Glutamatergic neuron (in vitro differentiated cells): Measurements from ENCODE around the gene MSL1. TPM values are rescaled to one million over a fixed set of nuclear protein-coding genes. Genes with fewer than 3 reads are reported as not detected.
A peak's percentile ranks its signal among the peaks of the same experiment; 100 is the strongest.

Experiments
- DNase-seq: peaks from one replicate; pipeline ENCODE4 v3.0.0; 2022
- H3K27ac Mint-ChIP-seq: one replicate; pipeline ENCODE4 v1.8.0; 2020; ENCODE audit warnings: mild to moderate bottlenecking, mixed read lengths, inconsistent platforms; ENCODE audit not compliant: unreplicated experiment
- H3K27me3 Mint-ChIP-seq: one replicate; pipeline ENCODE4 v1.8.0; 2020; ENCODE audit warnings: mild to moderate bottlenecking, moderate library complexity, mixed read lengths, inconsistent platforms; ENCODE audit not compliant: unreplicated experiment
- H3K36me3 Mint-ChIP-seq: one replicate; pipeline ENCODE4 v1.8.0; 2020; ENCODE audit warnings: mild to moderate bottlenecking, mixed read lengths, inconsistent platforms; ENCODE audit not compliant: unreplicated experiment
- H3K4me1 Mint-ChIP-seq: one replicate; pipeline ENCODE4 v1.8.0; 2020; ENCODE audit warnings: mild to moderate bottlenecking, low read depth, mixed read lengths, inconsistent platforms; ENCODE audit not compliant: unreplicated experiment
- H3K4me3 Mint-ChIP-seq: one replicate; pipeline ENCODE4 v1.8.0; 2020; ENCODE audit warnings: mild to moderate bottlenecking, mixed read lengths, inconsistent platforms; ENCODE audit not compliant: unreplicated experiment
- H3K9me3 Mint-ChIP-seq: one replicate; pipeline ENCODE4 v1.8.0; 2020; ENCODE audit warnings: mild to moderate bottlenecking, moderate library complexity, mixed read lengths, inconsistent platforms; ENCODE audit not compliant: unreplicated experiment
- total RNA-seq: library from RNA; stranded (reverse); fragmentation: NEBNext Ultra II Directional; extraction: Animal tissue kit (Norgen Biotek cat#: 25700); gene quantifications from one replicate; pipeline ENCODE4 v1.2.1, GENCODE V29; 2021; ENCODE audit not compliant: unreplicated experiment
- TF ChIP-seq, protein P1 (sequence below): fragments of 200-600 bp; sonication (generic); IDR thresholded peaks from one replicate; pipeline ENCODE4 v1.5.0; 2021; ENCODE audit not compliant: partially characterized antibody, unreplicated experiment

The MSL1 gene
- total RNA-seq, 1 donor from 2014 or later: 110 TPM

DNA sequence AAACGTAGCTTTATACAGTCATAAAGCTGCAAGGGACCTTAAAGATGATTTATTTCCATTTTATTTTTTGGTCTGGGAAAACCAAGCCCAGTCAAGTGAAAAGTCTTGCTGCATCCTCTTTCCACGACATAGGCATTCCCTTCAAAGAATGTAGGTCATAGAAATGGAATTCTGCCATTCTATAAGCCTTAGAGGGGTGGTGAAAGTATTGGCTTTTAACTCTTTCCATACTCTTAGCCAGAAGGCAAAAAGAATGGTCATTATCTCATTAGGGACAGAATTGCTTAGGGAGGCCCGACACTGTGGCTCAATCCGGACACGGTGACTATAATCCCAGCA lies 7.9 kb upstream of the MSL1 start:
- H3K4me1 Mint-ChIP-seq: peaks cover 39% of the 10 kb centered on the region
- peak overlapping the region; percentile 84 for H3K4me3 Mint-ChIP-seq
- H3K27ac Mint-ChIP-seq: peak overlapping the region; percentile 70
- peaks cover 5% of the 10 kb centered on the region for H3K9me3 Mint-ChIP-seq
- peaks cover 7% of the 10 kb centered on the region for H3K27me3 Mint-ChIP-seq
- no peaks in the 10 kb centered on the region for H3K36me3 Mint-ChIP-seq
- no peak for DNase-seq
- TF ChIP-seq, protein P1, sequence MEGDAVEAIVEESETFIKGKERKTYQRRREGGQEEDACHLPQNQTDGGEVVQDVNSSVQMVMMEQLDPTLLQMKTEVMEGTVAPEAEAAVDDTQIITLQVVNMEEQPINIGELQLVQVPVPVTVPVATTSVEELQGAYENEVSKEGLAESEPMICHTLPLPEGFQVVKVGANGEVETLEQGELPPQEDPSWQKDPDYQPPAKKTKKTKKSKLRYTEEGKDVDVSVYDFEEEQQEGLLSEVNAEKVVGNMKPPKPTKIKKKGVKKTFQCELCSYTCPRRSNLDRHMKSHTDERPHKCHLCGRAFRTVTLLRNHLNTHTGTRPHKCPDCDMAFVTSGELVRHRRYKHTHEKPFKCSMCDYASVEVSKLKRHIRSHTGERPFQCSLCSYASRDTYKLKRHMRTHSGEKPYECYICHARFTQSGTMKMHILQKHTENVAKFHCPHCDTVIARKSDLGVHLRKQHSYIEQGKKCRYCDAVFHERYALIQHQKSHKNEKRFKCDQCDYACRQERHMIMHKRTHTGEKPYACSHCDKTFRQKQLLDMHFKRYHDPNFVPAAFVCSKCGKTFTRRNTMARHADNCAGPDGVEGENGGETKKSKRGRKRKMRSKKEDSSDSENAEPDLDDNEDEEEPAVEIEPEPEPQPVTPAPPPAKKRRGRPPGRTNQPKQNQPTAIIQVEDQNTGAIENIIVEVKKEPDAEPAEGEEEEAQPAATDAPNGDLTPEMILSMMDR: no peak

DNA sequence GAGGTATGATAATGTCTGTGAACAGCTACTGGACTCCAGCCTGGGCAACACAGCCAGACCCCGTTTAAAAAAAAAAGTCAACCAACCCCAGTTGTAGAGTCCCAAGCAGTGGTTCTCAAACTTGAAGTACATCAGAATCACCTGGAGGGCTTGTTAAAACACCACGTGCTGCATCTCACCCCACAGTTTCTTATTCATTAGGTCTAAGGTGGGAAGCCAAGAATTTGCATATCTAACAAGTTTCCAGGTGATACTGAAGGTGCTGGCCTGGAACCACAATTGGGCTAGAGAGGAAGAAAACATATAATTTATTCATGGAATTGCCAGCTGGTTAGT lies 6.7 kb upstream of the MSL1 start:
- no peak for DNase-seq
- Mint-ChIP-seq H3K27ac (no peak overlapping the region), H3K9me3 (peaks cover 5% of the 10 kb centered on the region), H3K36me3 (no peaks in the 10 kb centered on the region), H3K4me1 (peaks cover 32% of the 10 kb centered on the region), H3K4me3 (no peak overlapping the region), H3K27me3 (peaks cover 7% of the 10 kb centered on the region)
- TF ChIP-seq, protein P1: no peak

DNA sequence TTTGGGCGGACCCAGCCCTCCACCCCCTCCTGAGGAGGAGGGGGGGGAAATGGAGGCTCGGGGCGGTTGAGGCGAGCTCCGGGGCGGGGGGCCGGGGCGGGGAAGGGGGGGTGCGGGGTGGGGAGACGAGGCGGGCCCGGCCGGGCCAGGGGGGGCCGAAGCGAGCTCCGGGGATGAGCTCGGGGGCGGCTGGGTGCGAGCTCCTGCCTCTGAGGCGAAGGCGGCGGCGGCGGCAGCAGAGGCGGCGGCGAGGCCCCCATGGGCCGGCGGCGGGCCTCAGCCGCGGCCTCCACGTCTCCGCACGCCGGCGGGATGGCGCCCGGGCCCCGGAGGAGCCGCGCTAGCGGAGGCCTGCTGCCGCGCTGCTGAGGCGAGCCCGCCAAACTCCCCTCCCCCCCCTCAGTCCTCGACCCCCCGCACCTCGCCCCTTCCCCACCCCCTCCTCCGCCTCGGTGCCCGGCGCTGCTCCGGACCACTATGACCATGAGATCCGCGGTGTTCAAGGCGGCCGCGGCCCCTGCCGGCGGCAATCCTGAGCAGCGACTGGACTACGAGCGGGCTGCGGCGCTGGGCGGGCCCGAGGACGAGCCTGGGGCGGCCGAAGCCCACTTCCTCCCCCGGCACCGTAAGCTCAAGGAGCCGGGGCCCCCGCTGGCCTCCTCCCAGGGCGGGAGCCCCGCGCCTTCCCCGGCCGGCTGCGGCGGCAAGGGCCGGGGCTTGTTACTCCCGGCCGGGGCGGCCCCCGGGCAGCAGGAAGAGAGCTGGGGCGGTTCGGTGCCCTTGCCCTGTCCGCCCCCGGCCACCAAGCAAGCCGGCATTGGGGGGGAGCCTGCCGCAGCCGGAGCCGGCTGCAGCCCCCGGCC lies 596 bp downstream of the MSL1 start:
- H3K4me1 Mint-ChIP-seq: peaks cover 8% of the 10 kb centered on the region
- H3K27ac Mint-ChIP-seq: no peak overlapping the region
- no peak overlapping the region for H3K4me3 Mint-ChIP-seq
- peak; percentile 75 for DNase-seq
- peaks cover 13% of the 10 kb centered on the region for H3K27me3 Mint-ChIP-seq
- no peaks in the 10 kb centered on the region for H3K36me3 Mint-ChIP-seq
- H3K9me3 Mint-ChIP-seq: peaks cover 8% of the 10 kb centered on the region
- TF ChIP-seq, protein P1: no peak

DNA sequence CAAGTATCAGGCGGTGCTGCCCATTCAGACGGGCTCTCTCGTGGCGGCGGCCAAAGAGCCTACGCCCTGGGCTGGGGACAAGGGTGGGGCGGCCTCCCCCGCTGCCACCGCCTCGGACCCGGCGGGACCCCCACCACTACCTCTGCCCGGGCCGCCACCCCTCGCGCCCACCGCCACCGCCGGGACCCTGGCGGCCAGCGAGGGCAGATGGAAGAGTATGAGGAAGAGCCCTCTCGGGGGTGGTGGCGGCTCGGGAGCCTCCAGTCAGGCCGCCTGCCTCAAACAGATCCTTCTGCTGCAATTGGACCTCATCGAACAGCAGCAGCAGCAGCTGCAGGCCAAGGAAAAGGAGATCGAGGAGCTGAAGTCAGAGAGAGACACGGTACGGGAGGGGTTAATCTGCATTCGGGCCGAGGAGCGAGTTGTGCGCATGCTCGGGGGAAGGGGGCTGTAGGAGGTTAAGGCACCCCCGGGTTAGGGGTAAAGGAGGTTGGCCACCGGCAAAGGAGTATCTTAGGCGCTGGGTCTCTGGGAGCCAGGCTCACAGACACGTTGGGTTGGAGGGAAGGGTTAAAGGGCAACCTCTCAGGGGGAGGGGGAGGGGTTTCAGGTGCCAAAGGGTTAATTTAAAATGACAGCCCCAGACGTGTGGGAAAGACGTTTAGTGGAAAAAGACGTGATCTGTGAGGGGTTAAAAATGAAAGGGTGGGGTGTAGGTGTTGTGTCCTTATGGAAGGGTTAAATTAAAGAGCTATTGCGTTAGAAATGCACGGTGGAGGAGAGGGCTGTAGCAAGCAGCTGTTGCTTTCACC lies 1.4 kb downstream of the MSL1 start:
- TF ChIP-seq, protein P1: no peak
- Mint-ChIP-seq H3K27me3 (peaks cover 13% of the 10 kb centered on the region), H3K4me3 (peak overlapping the region; percentile 95)

DNA sequence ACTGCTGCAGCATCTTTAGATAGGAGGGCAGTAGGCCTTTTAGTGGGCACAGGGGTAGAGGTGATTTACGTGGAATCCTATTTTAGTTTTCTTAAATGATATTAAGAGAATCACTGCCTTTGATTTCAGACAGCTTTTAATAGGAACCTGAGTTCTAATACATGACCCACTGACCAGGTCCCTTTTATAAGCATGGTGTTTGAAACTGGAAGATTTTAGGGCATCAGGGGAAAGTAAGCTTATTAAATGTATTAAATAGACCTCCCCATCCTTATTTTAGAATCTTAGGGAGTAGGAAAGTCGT lies 2.0 kb downstream of the MSL1 start:
- Mint-ChIP-seq H3K9me3 (peaks cover 8% of the 10 kb centered on the region), H3K27me3 (peaks cover 13% of the 10 kb centered on the region), H3K4me1 (peaks cover 8% of the 10 kb centered on the region), H3K4me3 (peak overlapping the region; percentile 95), H3K36me3 (no peaks in the 10 kb centered on the region), H3K27ac (peak overlapping the region; percentile 98)
- DNase-seq: no peak
- TF ChIP-seq, protein P1: no peak

More for the DNA sequence above, 1.4 kb downstream of the MSL1 start:
- H3K4me1 Mint-ChIP-seq: peaks cover 8% of the 10 kb centered on the region
- H3K36me3 Mint-ChIP-seq: no peaks in the 10 kb centered on the region
- peak; percentile 75 for DNase-seq
- H3K9me3 Mint-ChIP-seq: peaks cover 8% of the 10 kb centered on the region
- H3K27ac Mint-ChIP-seq: peak overlapping the region; percentile 98
